Peyer's patch (tissue), 4 donors: ENCODE data around the gene SELENOH.

Experiments used
- CTCF ChIP-seq, 6 experiments: fragments of 450-650 bp in 4 of 6; fragments of 200-600 bp in 2 of 6; sonication (generic) in 1 of 6; IDR thresholded peaks; one replicate each; pipeline ENCODE4 v1.5.1; 2017 to 2019; ENCODE audit warnings: antibody characterized with exemption in 6 of 6, mild to moderate bottlenecking in 3 of 6, moderate library complexity in 1 of 6
- POLR2A ChIP-seq, 2 donors: fragments of 450-650 bp; IDR thresholded peaks; one replicate each; pipeline ENCODE4 v1.5.1; 2017; ENCODE audit warnings: antibody characterized with exemption in 2 of 2, mild to moderate bottlenecking in 2 of 2, moderate library complexity in 2 of 2

- TF ChIP-seq CTCF (IDR thresholded peaks at IDR 0.05) (no peak), POLR2A (IDR thresholded peaks at IDR 0.05) (no peak)
These were observed 41.5 kb upstream of the SELENOH start for GRCh38 chr11:57699813-57700212.
